DND-41 (cell line): ENCODE results near the gene ZDHHC18.
A peak's percentile ranks its signal among the peaks of the same experiment; 100 is the strongest.

Experiments used
- ATAC-seq: fragments of 200-7000 bp; cut with Tn5 transposase; 3 replicates; pipeline ENCODE4 v1.9.1; 2021; ENCODE audit warnings: low read depth; ENCODE audit not compliant: insufficient read depth
- DNase-seq: peaks from one replicate; pipeline ENCODE4 v3.0.0-alpha.2; 2020
- H2AFZ ChIP-seq: 2 replicates; pipeline ENCODE4 v1.6.0; 2012; ENCODE audit warnings: low read depth, low read length
- H3K27ac ChIP-seq: 2 replicates; pipeline ENCODE4 v1.5.1; 2012; ENCODE audit warnings: low read length, inconsistent platforms
- H3K27me3 ChIP-seq: fragments of 200-600 bp; sonication (generic); 2 replicates; pipeline ENCODE4 v1.6.0; 2012; ENCODE audit warnings: low read length, mild to moderate bottlenecking, inconsistent platforms; ENCODE audit not compliant: insufficient read depth, poor library complexity
- H3K36me3 ChIP-seq: 2 replicates; pipeline ENCODE4 v1.5.1; 2012; ENCODE audit warnings: low read length, inconsistent platforms; ENCODE audit not compliant: insufficient read depth
- H3K4me1 ChIP-seq: 2 replicates; pipeline ENCODE4 v1.5.1; 2012; ENCODE audit warnings: mild to moderate bottlenecking, low read length; ENCODE audit not compliant: insufficient read depth
- H3K4me2 ChIP-seq: 2 replicates; pipeline ENCODE4 v1.6.0; 2012; ENCODE audit warnings: mild to moderate bottlenecking, moderate library complexity, low read length, inconsistent platforms; ENCODE audit not compliant: insufficient read depth
- H3K4me3 ChIP-seq, 2 experiments: fragments of 200-600 bp in 1 of 2; shearing (Covaris generic) in 1 of 2; 2 replicates each; pipeline ENCODE4 v1.5.1; 2012 to 2016; ENCODE audit warnings: inconsistent platforms in 2 of 2, low read length in 2 of 2, mild to moderate bottlenecking in 2 of 2, low read depth in 1 of 2, moderate library complexity in 1 of 2
- H3K79me2 ChIP-seq: 2 replicates; pipeline ENCODE4 v1.6.0; 2012; ENCODE audit warnings: low read length, inconsistent platforms; ENCODE audit not compliant: insufficient read depth
- H3K9ac ChIP-seq: 2 replicates; pipeline ENCODE4 v1.6.0; 2012; ENCODE audit warnings: low read depth, mild to moderate bottlenecking, inconsistent platforms, low read length, moderate library complexity
- H3K9me3 ChIP-seq: 2 replicates; pipeline ENCODE4 v1.5.1; 2012; ENCODE audit warnings: low read length, moderate library complexity, mild to moderate bottlenecking, inconsistent platforms; ENCODE audit not compliant: insufficient read depth, severe bottlenecking
- H4K20me1 ChIP-seq: 2 replicates; pipeline ENCODE4 v1.6.0; 2012; ENCODE audit warnings: low read length; ENCODE audit not compliant: insufficient read depth
- CTCF ChIP-seq: IDR thresholded peaks from 2 replicates; pipeline ENCODE4 v1.5.1; 2012; ENCODE audit warnings: borderline replicate concordance, low read length, moderate library complexity, mild to moderate bottlenecking; ENCODE audit not compliant: poor library complexity, severe bottlenecking; ENCODE audit errors: extremely low read depth
- EZH2 ChIP-seq: IDR thresholded peaks from 3 replicates; pipeline ENCODE4 v1.6.1; 2012; ENCODE audit warnings: borderline replicate concordance, low read depth, mild to moderate bottlenecking, moderate library complexity, low read length, inconsistent platforms; ENCODE audit not compliant: severe bottlenecking

ZDHHC18 gene

GRCh38 chr1:26828411-26828991 lies 2.0 kb downstream of the ZDHHC18 start:
- ATAC-seq (no peak), DNase-seq (no peak)
- H3K4me2 ChIP-seq: peak overlapping the region; percentile 90
- TF ChIP-seq CTCF (no peak), EZH2 (no peak)
- peak overlapping the region; percentile 10; the same call in 1 of the 2 replicates for H3K9ac ChIP-seq
- H2AFZ ChIP-seq: no peak overlapping the region
- peaks cover 52% of the 10 kb centered on the region for H3K79me2 ChIP-seq
- peaks cover 36% of the 10 kb centered on the region for H3K36me3 ChIP-seq
- H4K20me1 ChIP-seq: peaks cover 32% of the 10 kb centered on the region
- peaks cover 39% of the 10 kb centered on the region for H3K4me1 ChIP-seq
- H3K27ac ChIP-seq: peak overlapping the region; percentile 31; the same call in 1 of the 2 replicates
- H3K4me3 ChIP-seq: peak overlapping the region in 1 of 2 experiments; percentile 16; a peak in 1 of 4 replicates
- no peaks in the 10 kb centered on the region for H3K27me3 ChIP-seq
- H3K9me3 ChIP-seq: no peaks in the 10 kb centered on the region

- Histone ChIP-seq H3K79me2 (peaks cover 52% of the 10 kb centered on the region), H3K27me3 (no peaks in the 10 kb centered on the region), H3K4me2 (peak overlapping the region; percentile 90), H3K36me3 (peaks cover 44% of the 10 kb centered on the region), H3K4me1 (peaks cover 39% of the 10 kb centered on the region), H3K9ac (peak overlapping the region; percentile 10; the same call in 1 of the 2 replicates), H3K9me3 (no peaks in the 10 kb centered on the region), H3K4me3 (peak overlapping the region in 1 of 2 experiments; percentile 16; a peak in 1 of 4 replicates), H2AFZ (no peak overlapping the region), H3K27ac (no peak overlapping the region), H4K20me1 (peaks cover 32% of the 10 kb centered on the region)
- DNase-seq (no peak), ATAC-seq (no peak)
- TF ChIP-seq CTCF (no peak), EZH2 (no peak)
Measured at GRCh38 chr1:26829184-26829911, 2.9 kb downstream of the ZDHHC18 start.

DNA sequence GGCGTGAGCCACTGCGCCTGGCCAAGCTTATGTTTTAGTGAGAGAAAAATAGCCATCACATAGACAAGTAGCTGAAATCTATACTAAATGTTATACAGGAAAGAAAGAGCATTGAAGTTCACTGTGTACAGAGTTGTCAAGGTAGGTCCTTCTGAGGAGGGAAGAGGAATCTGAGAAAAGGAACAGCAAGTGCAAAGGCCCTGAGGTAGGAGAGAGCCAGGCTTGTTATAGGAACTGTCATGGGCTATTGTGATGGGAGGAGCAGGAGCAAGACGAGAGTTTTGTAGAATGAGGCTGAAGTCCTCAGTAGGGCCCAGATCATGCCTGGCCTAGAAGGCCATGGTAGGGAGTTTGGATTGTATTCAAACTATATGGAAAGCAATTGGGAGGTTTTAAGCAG lies 4.6 kb downstream of the ZDHHC18 start:
- Histone ChIP-seq H3K27ac (no peak overlapping the region), H4K20me1 (peaks cover 32% of the 10 kb centered on the region), H3K4me3 (no peak overlapping the region), H3K36me3 (peaks cover 60% of the 10 kb centered on the region), H2AFZ (no peak overlapping the region), H3K79me2 (peaks cover 54% of the 10 kb centered on the region), H3K27me3 (no peaks in the 10 kb centered on the region), H3K4me2 (no peak overlapping the region), H3K4me1 (peaks cover 32% of the 10 kb centered on the region), H3K9me3 (no peaks in the 10 kb centered on the region), H3K9ac (no peak overlapping the region)
- no peak for DNase-seq
- TF ChIP-seq CTCF (no peak), EZH2 (no peak)
- no peak for ATAC-seq
